Measurements from ENCODE around the gene WFDC5. TPM values are rescaled to one million over a fixed set of nuclear protein-coding genes. Genes with fewer than 3 reads are reported as not detected.

Gene WFDC5
- total RNA-seq, 1 donor from 2014 or later = 5.2 TPM

DNA sequence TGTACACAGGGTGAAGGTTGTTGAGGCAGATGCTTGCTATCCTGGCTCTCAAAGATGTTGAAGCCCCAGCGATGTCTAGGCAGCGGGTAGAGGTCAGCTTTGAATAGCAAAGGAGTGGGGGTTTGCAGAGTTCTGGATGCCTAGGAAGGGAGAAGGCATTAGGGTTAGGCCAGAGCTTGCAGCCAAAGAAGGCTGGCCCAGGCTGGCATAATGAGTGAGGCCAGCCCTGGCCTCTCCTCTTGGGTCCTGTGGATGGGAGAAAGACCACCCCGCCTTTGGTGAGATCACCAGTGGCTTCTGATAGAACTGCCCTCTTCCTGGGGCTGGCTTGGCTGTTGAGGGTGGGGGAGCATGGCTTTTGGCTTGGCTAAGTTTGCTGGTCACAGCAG lies 406 bp upstream of the WFDC5 start:
- DNase-seq = no peak

DNA sequence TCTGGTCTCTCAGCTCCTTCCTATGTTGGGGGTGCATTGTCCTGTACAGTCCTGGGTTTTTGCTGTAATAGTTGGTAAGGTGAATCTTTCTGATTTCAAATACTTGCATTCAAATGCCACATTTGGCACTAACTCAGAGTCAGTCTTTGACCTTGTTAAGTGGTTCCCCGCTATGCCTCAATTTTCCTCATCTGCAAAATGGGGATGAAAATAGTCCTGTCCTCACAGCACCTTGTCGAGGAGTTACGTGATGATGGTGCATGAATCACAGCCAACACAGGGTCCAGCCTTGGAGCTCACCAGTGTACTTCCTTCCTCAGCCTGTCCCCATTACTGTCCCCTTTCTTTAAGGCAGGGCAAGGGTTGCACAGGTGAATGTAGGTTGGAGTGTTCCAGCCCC lies 1.1 kb downstream of the WFDC5 start:
- no peak for DNase-seq

GRCh38 chr20:45112754-45113153 lies 2.2 kb downstream of the WFDC5 start:
- DNase-seq = no peak

GRCh38 chr20:45111799-45112471 lies 3.0 kb downstream of the WFDC5 start:
- DNase-seq = no peak

- DNase-seq = no peak
Measured at GRCh38 chr20:45111285-45111684, 3.7 kb downstream of the WFDC5 start.

- DNase-seq = no peak
Measured at GRCh38 chr20:45110301-45110700, 4.7 kb downstream of the WFDC5 start.

DNA sequence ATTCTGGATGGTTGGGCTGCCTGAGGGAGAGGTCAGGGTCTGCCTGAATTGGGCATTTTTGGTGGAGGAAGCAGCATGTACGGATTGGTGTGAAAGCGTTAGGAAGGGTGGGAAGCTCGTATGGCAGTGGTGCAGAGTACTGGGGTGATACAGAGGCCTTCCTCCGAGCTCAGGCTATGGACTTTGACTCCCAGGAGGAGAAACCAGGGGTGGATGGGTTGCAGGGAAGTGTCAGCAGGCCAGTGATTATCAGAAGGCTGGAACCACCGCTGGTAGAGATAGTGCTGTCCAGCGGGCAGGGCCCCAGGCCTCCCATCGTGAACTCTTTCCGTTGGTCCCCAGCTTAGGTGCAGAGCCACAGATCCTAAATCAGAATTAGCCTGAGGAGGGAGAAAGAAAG lies 5.3 kb downstream of the WFDC5 start:
- no peak for DNase-seq

- DNase-seq = no peak
Measured at GRCh38 chr20:45105317-45105716, 9.7 kb downstream of the WFDC5 start.

DNA sequence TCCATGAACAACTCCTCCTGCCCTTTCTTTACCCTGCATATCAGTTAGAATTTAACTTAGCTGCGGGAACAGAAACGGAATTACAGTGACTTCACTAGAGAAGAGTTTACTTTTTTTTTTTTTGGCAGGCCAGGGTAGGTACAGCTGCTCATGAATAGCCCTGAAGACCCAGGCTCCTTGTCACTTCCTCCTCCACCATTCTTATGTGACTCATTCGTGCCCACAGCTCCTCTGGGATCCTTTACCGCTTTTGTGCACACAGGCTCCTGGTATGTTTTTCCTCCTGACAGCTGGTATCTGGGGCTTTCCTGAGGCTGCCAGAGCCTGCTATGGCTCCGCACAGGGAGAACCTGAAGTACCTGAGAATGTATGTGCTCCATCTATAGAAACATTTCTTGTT lies 10.2 kb downstream of the WFDC5 start:
- no peak for DNase-seq

- DNase-seq = no peak
Measured at GRCh38 chr20:45103072-45103471, 11.9 kb downstream of the WFDC5 start.

DNA sequence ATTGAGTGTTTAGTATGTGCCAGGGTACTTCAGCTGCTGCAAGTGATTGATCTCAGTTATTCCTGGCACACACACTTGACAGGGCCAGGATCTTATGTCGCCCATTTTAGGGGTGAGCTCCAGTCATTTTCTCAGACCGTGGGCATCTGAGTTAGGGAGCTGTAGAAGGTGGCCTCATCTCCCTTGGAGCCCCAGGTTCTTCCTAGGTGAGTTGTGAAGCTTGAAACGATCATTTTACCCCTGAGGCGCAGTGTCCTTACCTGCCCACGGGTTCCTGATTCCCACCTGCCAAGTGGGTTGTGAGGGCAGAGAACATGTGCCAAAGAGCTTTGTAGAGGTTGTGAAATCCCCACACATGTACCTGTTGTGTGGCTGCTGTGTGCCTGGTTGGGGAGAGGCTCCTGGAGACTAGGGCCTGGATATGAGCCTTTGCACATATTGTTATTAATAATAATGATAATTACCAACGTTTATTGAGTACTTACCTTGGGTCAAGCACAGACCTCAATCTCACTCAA lies 13.6 kb downstream of the WFDC5 start:
- DNase-seq = no peak

- no peak for DNase-seq
Measured at GRCh38 chr20:45100563-45101245, 14.3 kb downstream of the WFDC5 start, which contains the start of gene KCNS1. KCNS1 (minus strand) TSS chr20:45101127; CDS start chr20:45099236, 1,891 bp downstream.

GRCh38 chr20:45098103-45098773 lies 16.7 kb downstream of the WFDC5 start:
- DNase-seq = no peak

GRCh38 chr20:45097485-45098102 lies 17.4 kb downstream of the WFDC5 start:
- DNase-seq = no peak

GRCh38 chr20:45096781-45097180 lies 18.2 kb downstream of the WFDC5 start:
- no peak for DNase-seq

- DNase-seq = no peak
Measured at GRCh38 chr20:45095805-45096238, 19.2 kb downstream of the WFDC5 start.

DNA sequence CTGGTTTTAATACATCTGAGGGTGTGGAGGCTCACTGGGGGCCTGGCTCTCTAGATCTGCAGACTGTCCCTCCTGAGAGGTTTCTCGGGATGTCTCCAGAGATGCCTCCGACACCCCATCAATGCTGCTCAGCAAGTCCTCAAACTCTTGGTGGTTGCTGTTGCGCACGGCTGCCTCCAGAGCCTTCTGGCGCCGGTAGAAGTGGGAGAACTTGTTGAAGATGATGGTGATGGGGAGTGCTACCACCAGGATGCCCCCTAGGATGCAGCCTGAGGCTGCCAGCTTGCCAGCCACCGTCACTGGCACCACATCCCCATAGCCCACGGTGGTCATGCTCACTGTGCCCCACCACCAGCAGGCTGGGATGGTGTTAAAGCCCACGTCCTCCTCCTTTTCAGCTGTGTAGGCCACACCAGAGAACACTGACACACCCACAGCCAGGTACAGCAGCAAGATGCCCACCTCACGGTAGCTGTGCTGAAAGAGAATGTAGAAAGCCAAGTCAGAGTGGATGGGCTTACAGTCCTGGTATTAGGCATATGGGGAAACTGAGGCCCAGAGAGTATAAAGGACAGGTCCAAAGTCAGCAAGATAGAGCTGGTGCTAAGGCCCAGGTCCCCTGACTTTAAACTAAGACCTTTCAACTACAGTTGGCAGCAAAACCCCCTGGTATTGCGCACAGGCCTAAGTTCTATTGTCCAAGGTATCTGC lies 20.0 kb downstream of the WFDC5 start:
- no peak for DNase-seq

DNA sequence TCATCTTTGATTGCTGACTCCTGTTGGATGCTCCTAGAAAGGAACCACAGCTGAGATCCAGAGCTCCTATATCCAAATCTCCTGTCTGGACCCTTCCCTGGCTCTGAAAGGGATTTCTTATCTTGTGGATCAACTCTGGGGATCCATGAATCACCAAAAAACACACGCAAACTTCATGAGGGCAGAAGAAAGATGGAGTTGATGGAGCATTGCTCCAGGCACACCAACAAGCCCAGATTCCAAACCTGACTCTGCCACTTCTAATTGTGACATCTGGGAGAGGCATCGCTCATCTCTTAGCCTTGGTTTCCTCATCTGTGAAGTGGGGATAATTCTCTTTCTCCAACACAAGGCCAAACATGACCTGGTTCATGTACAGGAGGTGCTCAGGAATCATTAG lies 20.8 kb downstream of the WFDC5 start:
- no peak for DNase-seq

- DNase-seq = no peak
Measured at GRCh38 chr20:45092898-45093297, 22.1 kb downstream of the WFDC5 start.

DNA sequence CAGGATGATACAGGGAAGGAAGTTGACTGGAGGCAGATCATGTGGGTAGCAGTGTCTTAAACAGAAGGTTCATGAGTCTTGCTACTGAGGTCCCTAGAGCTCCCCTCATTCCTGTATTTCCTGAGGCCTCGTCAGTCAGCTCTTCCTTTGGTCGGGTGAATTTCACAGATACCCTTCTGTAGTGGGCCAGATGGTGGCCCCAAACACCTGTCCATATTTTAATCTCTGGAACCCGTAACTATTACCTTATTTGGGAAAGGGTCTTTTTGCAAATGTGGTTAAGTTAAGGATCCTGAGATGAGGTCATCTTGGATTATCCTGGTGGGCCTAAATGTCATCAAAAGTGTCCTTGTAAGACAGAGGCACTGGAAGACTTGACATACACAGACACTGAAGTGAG lies 23.6 kb downstream of the WFDC5 start:
- DNase-seq = no peak

DNA sequence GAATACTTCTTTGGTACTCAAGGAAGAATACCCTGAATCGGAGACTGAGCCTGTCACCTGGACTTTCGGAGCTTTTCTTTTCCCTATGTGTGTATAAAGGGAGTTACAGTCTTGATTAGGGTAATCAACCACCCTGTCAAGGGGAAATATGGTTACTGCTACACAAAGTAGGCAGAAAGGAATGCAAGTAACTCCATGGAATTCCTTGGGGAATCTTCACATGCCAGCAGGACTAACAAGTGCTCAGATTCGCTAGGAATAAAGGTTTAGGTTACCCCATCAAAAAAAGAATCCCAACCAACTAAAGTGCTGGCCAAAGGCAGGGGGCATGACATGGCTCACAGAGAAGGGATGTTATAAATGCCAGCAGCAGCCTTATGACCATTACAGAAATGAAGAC lies 24.5 kb downstream of the WFDC5 start:
- no peak for DNase-seq

DNA sequence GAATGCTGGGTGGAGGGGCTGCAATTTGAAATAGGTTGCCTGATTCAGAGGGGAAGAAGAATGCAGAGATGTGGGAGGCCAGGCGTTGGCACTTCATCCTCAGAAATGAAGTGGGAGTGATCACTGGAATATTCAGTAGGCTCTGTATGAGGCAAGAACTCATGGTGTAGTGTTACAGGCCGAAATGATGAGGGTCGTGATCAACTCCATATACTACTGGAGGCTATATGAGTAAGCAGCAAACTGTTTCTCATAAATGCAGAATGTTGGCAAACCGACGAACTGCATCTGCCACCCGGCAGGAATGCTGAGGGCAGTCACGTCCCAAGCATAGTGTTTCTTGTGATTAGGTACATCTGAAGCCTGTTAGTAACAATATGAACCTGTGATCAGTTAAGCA lies 26.7 kb downstream of the WFDC5 start:
- no peak for DNase-seq
